Tibial artery (tissue), 4 donors: ENCODE data around the gene SEPTIN8.

Experiments used
- DNase-seq, 2 donors: peaks; one replicate each; pipeline ENCODE4 v3.0.0-alpha.2; 2019
- H3K27ac ChIP-seq, 2 donors: fragments of 200-600 bp; sonication (generic) in 1 of 2; 1 replicate in 1 of 2; 2 replicates in 1 of 2; pipeline ENCODE4 v1.5.1; 2018 to 2019; ENCODE audit warnings: mild to moderate bottlenecking in 1 of 2
- H3K27me3 ChIP-seq, 2 donors: fragments of 200-600 bp; sonication (generic) in 1 of 2; one replicate each; pipeline versions ENCODE4 v1.5.1 to v1.6.0; 2016 to 2019
- H3K36me3 ChIP-seq, 3 donors: fragments of 200-600 bp; sonication (generic) in 2 of 3; one replicate each; pipeline ENCODE4 v1.5.1; 2016 to 2019; ENCODE audit warnings: mild to moderate bottlenecking in 2 of 3
- H3K4me1 ChIP-seq, 4 donors: fragments of 200-600 bp; sonication (generic) in 2 of 4; 1 replicate in 3 of 4; 2 replicates in 1 of 4; pipeline ENCODE4 v1.5.1; 2016 to 2019
- H3K4me3 ChIP-seq, 2 donors: fragments of 200-600 bp; sonication (generic) in 1 of 2; 1 replicate in 1 of 2; 2 replicates in 1 of 2; pipeline ENCODE4 v1.5.1; 2018 to 2019; ENCODE audit warnings: mild to moderate bottlenecking in 2 of 2
- H3K9me3 ChIP-seq, 3 donors: fragments of 200-600 bp; sonication (generic) in 1 of 3; one replicate each; pipeline ENCODE4 v1.5.1; 2016 to 2019
- CTCF ChIP-seq, 2 experiments: fragments of 200-600 bp in 1 of 2; fragments of 450-650 bp in 1 of 2; IDR thresholded peaks; one replicate each; pipeline ENCODE4 v1.5.1; 2017 to 2019; ENCODE audit warnings: antibody characterized with exemption in 2 of 2, mild to moderate bottlenecking in 1 of 2, moderate library complexity in 1 of 2
- intact Hi-C: fragments of 100-400 bp; cut with DNase I; formaldehyde crosslinking; loops from one replicate; pipeline ENCODE4 v1.15.0; 2023; ENCODE audit warnings: low total_unique reads

Gene SEPTIN8

GRCh38 chr5:132785365-132785764, 8.3 kb upstream of the SEPTIN8 start:
- H3K27me3 ChIP-seq = no peaks in the 10 kb centered on the region
- DNase-seq = no peak
- no peak overlapping the region for H3K4me3 ChIP-seq
- no peak for TF ChIP-seq CTCF (IDR thresholded peaks at IDR 0.05)
- H3K4me1 ChIP-seq = peaks cover 0 to 6% (median 1%) of the 10 kb centered on the region in 4 donors
- no peaks in the 10 kb centered on the region for H3K9me3 ChIP-seq
- peak overlapping the region in 1 of 2 donors; percentile 4 for H3K27ac ChIP-seq
- intact Hi-C loops = no loop called here
- H3K36me3 ChIP-seq = no peaks in the 10 kb centered on the region

- intact Hi-C loops = no loop called here
- peak in 1 of 2 donors; percentile 52 for DNase-seq
- Histone ChIP-seq H3K27me3 (no peaks in the 10 kb centered on the region), H3K36me3 (no peaks in the 10 kb centered on the region), H3K4me1 (peaks cover 0 to 18% (median 10%) of the 10 kb centered on the region in 4 donors), H3K4me3 (no peak overlapping the region), H3K9me3 (no peaks in the 10 kb centered on the region), H3K27ac (no peak overlapping the region)
- no peak for TF ChIP-seq CTCF (IDR thresholded peaks at IDR 0.05)
Measured at GRCh38 chr5:132782101-132782500, 5.1 kb upstream of the SEPTIN8 start.

- no peak for DNase-seq
- no peak for TF ChIP-seq CTCF (IDR thresholded peaks at IDR 0.05)
- Histone ChIP-seq H3K4me1 (peaks cover 0 to 22% (median 12%) of the 10 kb centered on the region in 4 donors), H3K27ac (no peak overlapping the region), H3K9me3 (no peaks in the 10 kb centered on the region), H3K36me3 (no peaks in the 10 kb centered on the region), H3K27me3 (no peaks in the 10 kb centered on the region), H3K4me3 (no peak overlapping the region)
- intact Hi-C loops = no loop called here
Measured at GRCh38 chr5:132781029-132781428, 4.0 kb upstream of the SEPTIN8 start.

GRCh38 chr5:132780577-132780976, 3.5 kb upstream of the SEPTIN8 start:
- H3K36me3 ChIP-seq = no peaks in the 10 kb centered on the region
- intact Hi-C loops = no loop called here
- DNase-seq = no peak
- H3K27me3 ChIP-seq = no peaks in the 10 kb centered on the region
- H3K9me3 ChIP-seq = no peaks in the 10 kb centered on the region
- peaks cover 0 to 26% (median 13%) of the 10 kb centered on the region in 4 donors for H3K4me1 ChIP-seq
- H3K27ac ChIP-seq = no peak overlapping the region
- no peak overlapping the region for H3K4me3 ChIP-seq
- no peak for TF ChIP-seq CTCF (IDR thresholded peaks at IDR 0.05)

GRCh38 chr5:132779961-132780360, 2.9 kb upstream of the SEPTIN8 start:
- H3K27me3 ChIP-seq = no peaks in the 10 kb centered on the region
- no peaks in the 10 kb centered on the region for H3K36me3 ChIP-seq
- no peak overlapping the region for H3K4me3 ChIP-seq
- intact Hi-C loops = no loop called here
- no peak overlapping the region for H3K27ac ChIP-seq
- no peak for DNase-seq
- TF ChIP-seq CTCF (IDR thresholded peaks at IDR 0.05) = no peak
- no peaks in the 10 kb centered on the region for H3K9me3 ChIP-seq
- H3K4me1 ChIP-seq = peaks cover 0 to 32% (median 16%) of the 10 kb centered on the region in 4 donors

- no peak for DNase-seq
- intact Hi-C loops = no loop called here
- no peaks in the 10 kb centered on the region for H3K27me3 ChIP-seq
- peaks cover 0 to 43% (median 25%) of the 10 kb centered on the region in 4 donors for H3K4me1 ChIP-seq
- H3K4me3 ChIP-seq = no peak overlapping the region
- H3K27ac ChIP-seq = peak overlapping the region in 1 of 2 donors; percentile 98
- no peak for TF ChIP-seq CTCF (IDR thresholded peaks at IDR 0.05)
- no peaks in the 10 kb centered on the region for H3K9me3 ChIP-seq
- H3K36me3 ChIP-seq = no peaks in the 10 kb centered on the region
Measured at GRCh38 chr5:132778856-132779255, 1.8 kb upstream of the SEPTIN8 start.
